Esophagus squamous epithelium (tissue), 5 donors: Measurements from ENCODE around the gene TMOD1. TPM values are rescaled to one million over a fixed set of nuclear protein-coding genes. Genes with fewer than 3 reads are reported as not detected.
A peak's percentile ranks its signal among the peaks of the same experiment; 100 is the strongest.
"Not testable (repeated sequence)": the region's sequence is repeated elsewhere in the genome, so short reads cannot be mapped to it uniquely, and the experiment has no call there.

Experiments
- DNase-seq: peaks from one replicate; lab custom pipeline; 2025; lab: John Stamatoyannopoulos, UW
- H3K27ac ChIP-seq, 4 donors: fragments of 200-600 bp; sonication (generic); one replicate each; pipeline ENCODE4 v1.5.1; 2016 to 2019; ENCODE audit warnings: mild to moderate bottlenecking in 1 of 4
- H3K27me3 ChIP-seq, 4 donors: fragments of 200-600 bp; sonication (generic); 1 replicate in 3 of 4; 2 replicates in 1 of 4; pipeline versions ENCODE4 v1.5.1 to v1.6.0; 2017 to 2021; ENCODE audit warnings: antibody characterized with exemption in 1 of 4
- H3K36me3 ChIP-seq, 3 donors: fragments of 200-600 bp; sonication (generic); one replicate each; pipeline ENCODE4 v1.5.1; 2016 to 2019
- H3K4me1 ChIP-seq, 3 donors: fragments of 200-600 bp; sonication (generic); one replicate each; pipeline ENCODE4 v1.5.1; 2017 to 2019
- H3K4me3 ChIP-seq, 4 donors: fragments of 200-600 bp; sonication (generic); 1 replicate in 3 of 4; 2 replicates in 1 of 4; pipeline ENCODE4 v1.5.1; 2016 to 2019; ENCODE audit warnings: mild to moderate bottlenecking in 2 of 4, moderate library complexity in 1 of 4
- H3K9me3 ChIP-seq, 3 donors: fragments of 200-600 bp; sonication (generic); one replicate each; pipeline ENCODE4 v1.5.1; 2016 to 2019
- CTCF ChIP-seq, 6 experiments: fragments of 450-650 bp in 4 of 6; fragments of 200-600 bp in 2 of 6; sonication (generic) in 2 of 6; IDR thresholded peaks; one replicate each; pipeline ENCODE4 v1.5.1; 2016 to 2019; ENCODE audit warnings: antibody characterized with exemption in 6 of 6, mild to moderate bottlenecking in 4 of 6, moderate library complexity in 4 of 6
- POLR2A ChIP-seq, 4 donors: fragments of 450-650 bp; IDR thresholded peaks; one replicate each; pipeline ENCODE4 v1.6.1; 2017; ENCODE audit warnings: antibody characterized with exemption in 4 of 4, mild to moderate bottlenecking in 4 of 4, moderate library complexity in 3 of 4
- WGBS, 2 donors: methylation state at CpG; one replicate each; pipeline ENCODE4 v1.1.5; 2018; 5-methylcytosine and 5-hydroxymethylcytosine counted together
- intact Hi-C: fragments of 100-400 bp; cut with DNase I; formaldehyde crosslinking; loops from one replicate; pipeline ENCODE4 v1.15.0; 2022
- total RNA-seq, 4 donors: library from RNA; depleted of rRNA; stranded (reverse); fragments of >200 nt; gene quantifications; one replicate each; pipeline ENCODE4 v1.1.0, GENCODE V29; 2016
- donor health status: DM: yes; HTN: yes; CAD: no.

TMOD1 gene
- total RNA-seq, 4 donors from 2014 or later = 0.15 to 13.4 (median 2.4) TPM

- Histone ChIP-seq H3K4me3 (no peak overlapping the region), H3K4me1 (peaks cover 3 to 14% (median 4%) of the 10 kb centered on the region in 3 donors), H3K27me3 (no peaks in the 10 kb centered on the region), H3K9me3 (no peaks in the 10 kb centered on the region), H3K36me3 (peaks cover 22 to 82% (median 26%) of the 10 kb centered on the region in 3 donors), H3K27ac (no peak overlapping the region)
- intact Hi-C loops = loop anchor here (5.0 kb wide), 1 partner anchor 135 kb away; no protein-coding TSS in a partner anchor
- WGBS, 2 donors = 67 to 90% methylated on average over 1 to 5 of the region's 10 CpGs
- TF ChIP-seq CTCF (IDR thresholded peaks at IDR 0.05) = no peak
- TF ChIP-seq POLR2A (IDR thresholded peaks at IDR 0.05) = no peak
- no peak for DNase-seq
Measured at GRCh38 chr9:97602430-97602829, 101.0 kb downstream of the TMOD1 start.

DNA sequence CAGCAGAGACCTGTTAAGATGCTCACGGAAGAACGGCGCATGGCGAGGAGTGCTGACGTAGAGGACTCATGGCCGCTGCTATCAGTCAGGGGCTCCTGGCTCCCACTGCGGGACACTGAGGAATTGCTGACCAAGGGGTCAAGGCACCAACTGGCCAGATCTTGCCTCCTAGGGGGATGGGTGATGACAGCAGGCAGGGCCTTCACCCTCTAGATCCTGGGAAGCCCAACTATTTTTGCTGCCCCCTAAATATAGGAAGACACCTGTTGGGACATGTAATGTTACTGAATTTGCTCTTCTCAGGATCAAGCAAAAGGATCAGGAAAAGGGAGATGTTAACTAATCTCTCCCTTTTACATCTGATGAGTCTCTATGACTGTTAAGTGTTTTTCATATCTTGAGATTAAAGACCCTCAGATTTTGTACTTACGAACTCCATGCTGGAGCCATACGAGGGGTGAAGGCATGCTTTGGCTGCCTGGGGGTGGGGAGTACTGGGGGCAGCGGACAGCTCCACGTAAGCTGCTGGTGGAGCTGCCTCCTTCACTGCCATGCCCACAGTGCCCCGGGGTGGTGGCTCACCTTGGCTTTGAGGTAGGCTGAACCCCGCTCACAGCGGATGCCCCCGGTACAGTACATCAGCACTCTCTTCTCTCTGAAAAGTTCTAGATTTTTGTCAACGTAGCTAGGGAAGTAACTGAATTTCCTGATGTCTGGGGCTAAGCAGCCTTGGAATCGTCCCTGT lies 103.6 kb downstream of the TMOD1 start:
- no peak for TF ChIP-seq POLR2A (IDR thresholded peaks at IDR 0.05)
- no peak for TF ChIP-seq CTCF (IDR thresholded peaks at IDR 0.05)

GRCh38 chr9:97615439-97616072 lies 114.1 kb downstream of the TMOD1 start:
- Histone ChIP-seq H3K9me3 (no peaks in the 10 kb centered on the region), H3K4me3 (no peak overlapping the region), H3K27me3 (no peaks in the 10 kb centered on the region), H3K4me1 (peaks cover 0 to 7% (median 0%) of the 10 kb centered on the region in 3 donors), H3K27ac (peak overlapping the region in 1 of 4 donors; percentile 2), H3K36me3 (peaks cover 0 to 81% (median 11%) of the 10 kb centered on the region in 3 donors)
- TF ChIP-seq CTCF (IDR thresholded peaks at IDR 0.05) (peak; percentile 65 to 84 (median 80)), POLR2A (IDR thresholded peaks at IDR 0.05) (no peak)
- no peak for DNase-seq
- intact Hi-C loops = loop anchor here (10.0 kb wide), 1 partner anchor 201 kb away; the partner anchor contains the start of gene TDRD7

More for the DNA sequence above, 103.6 kb downstream of the TMOD1 start:
- intact Hi-C loops = loop anchor here (5.0 kb wide), 1 partner anchor 138 kb away; no protein-coding TSS in a partner anchor
- H3K36me3 ChIP-seq = peaks cover 22 to 92% (median 26%) of the 10 kb centered on the region in 3 donors
- no peak for DNase-seq
- 95 to 96% methylated on average over 11 to 12 of the region's 17 CpGs for WGBS, 2 donors
- no peaks in the 10 kb centered on the region for H3K4me1 ChIP-seq
- no peaks in the 10 kb centered on the region for H3K9me3 ChIP-seq
- H3K4me3 ChIP-seq = no peak overlapping the region
- H3K27ac ChIP-seq = no peak overlapping the region
- no peaks in the 10 kb centered on the region for H3K27me3 ChIP-seq

GRCh38 chr9:97617939-97618416 lies 116.5 kb downstream of the TMOD1 start:
- Histone ChIP-seq H3K27ac (no peak overlapping the region), H3K27me3 (no peaks in the 10 kb centered on the region), H3K9me3 (no peaks in the 10 kb centered on the region), H3K36me3 (peaks cover 0 to 68% (median 12%) of the 10 kb centered on the region in 3 donors), H3K4me1 (peaks cover 0 to 14% (median 0%) of the 10 kb centered on the region in 3 donors), H3K4me3 (no peak overlapping the region)
- intact Hi-C loops = loop anchor here (10.0 kb wide), 1 partner anchor 203 kb away; the partner anchor contains the start of gene TDRD7
- DNase-seq = no peak
- WGBS, 2 donors = 78 to 100% methylated on average over 1 of the region's 1 CpG
- TF ChIP-seq POLR2A (IDR thresholded peaks at IDR 0.05) = no peak
- TF ChIP-seq CTCF (IDR thresholded peaks at IDR 0.05) = no peak

GRCh38 chr9:97620063-97620462 lies 118.6 kb downstream of the TMOD1 start:
- H3K27me3 ChIP-seq, H3K9me3 ChIP-seq, H3K27ac ChIP-seq, DNase-seq, H3K4me3 ChIP-seq, intact Hi-C loops: not testable (repeated sequence)
- 90 to 94% methylated on average over 2 of the region's 2 CpGs for WGBS, 2 donors
- Histone ChIP-seq H3K4me1 (peaks cover 0 to 11% (median 0%) of the 10 kb centered on the region in 3 donors), H3K36me3 (peaks cover 0 to 68% (median 12%) of the 10 kb centered on the region in 3 donors)

- H3K4me1 ChIP-seq, H3K4me3 ChIP-seq, H3K27ac ChIP-seq, intact Hi-C loops, H3K9me3 ChIP-seq, H3K27me3 ChIP-seq, DNase-seq: not testable (repeated sequence)
- WGBS, 2 donors = 97 to 98% methylated on average over 5 of the region's 5 CpGs
- peaks cover 0 to 61% (median 10%) of the 10 kb centered on the region in 3 donors for H3K36me3 ChIP-seq
Measured at GRCh38 chr9:97622483-97622882, 121.0 kb downstream of the TMOD1 start.
